Prostate gland (tissue), 2 donors: ENCODE results near the gene NUP50.

Source experiments
- CTCF ChIP-seq, 4 experiments: fragments of 200-600 bp in 2 of 4; fragments of 450-650 bp in 2 of 4; sonication (generic) in 2 of 4; IDR thresholded peaks; 1 replicate in 3 of 4; 2 replicates in 1 of 4; pipeline ENCODE4 v1.5.1; 2016 to 2019; ENCODE audit warnings: antibody characterized with exemption in 4 of 4, mild to moderate bottlenecking in 2 of 4, moderate library complexity in 2 of 4
- POLR2A ChIP-seq: fragments of 450-650 bp; IDR thresholded peaks from one replicate; pipeline ENCODE4 v1.6.1; 2016; ENCODE audit warnings: antibody characterized with exemption, mild to moderate bottlenecking
- POLR2AphosphoS5 ChIP-seq: sonication (generic); formaldehyde crosslinking; IDR thresholded peaks from one replicate; pipeline ENCODE4 v1.6.1; 2017; ENCODE audit warnings: antibody characterized with exemption

- TF ChIP-seq CTCF (IDR thresholded peaks at IDR 0.05) = no peak
- no peak for TF ChIP-seq POLR2AphosphoS5
- TF ChIP-seq POLR2A = no peak
These were observed 54.1 kb downstream of the NUP50 start for GRCh38 chr22:45217806-45218205.
